Transverse colon (tissue), 4 donors: ENCODE measurements around the gene ENAH.

Experiments
- CTCF ChIP-seq, 5 experiments: fragments of 200-600 bp in 3 of 5; fragments of 450-650 bp in 2 of 5; sonication (generic) in 3 of 5; IDR thresholded peaks; 1 replicate in 2 of 5; 2 replicates in 3 of 5; pipeline ENCODE4 v1.5.1; 2016 to 2017; ENCODE audit warnings: antibody characterized with exemption in 5 of 5, inconsistent platforms in 3 of 5, mild to moderate bottlenecking in 2 of 5, moderate library complexity in 1 of 5
- EP300 ChIP-seq: sonication (generic); formaldehyde crosslinking; IDR thresholded peaks from one replicate; pipeline ENCODE4 v1.6.1; 2017; ENCODE audit warnings: antibody characterized with exemption, low read depth
- POLR2A ChIP-seq: fragments of 450-650 bp; IDR thresholded peaks from one replicate; pipeline ENCODE4 v1.6.1; 2016; ENCODE audit warnings: antibody characterized with exemption, mild to moderate bottlenecking, moderate library complexity
- POLR2AphosphoS5 ChIP-seq, 3 donors: sonication (generic); formaldehyde crosslinking; IDR thresholded peaks; one replicate each; pipeline ENCODE4 v1.6.1; 2016; ENCODE audit warnings: antibody characterized with exemption in 3 of 3

GRCh38 chr1:225651376-225651871 is 1.5 kb downstream of the ENAH start:
- TF ChIP-seq CTCF (IDR thresholded peaks at IDR 0.05) = no peak
- no peak for TF ChIP-seq POLR2AphosphoS5 (IDR thresholded peaks at IDR 0.05)
- no peak for TF ChIP-seq POLR2A
- no peak for TF ChIP-seq EP300
